Measurements from ENCODE around the gene ERBB4. TPM values are rescaled to one million over a fixed set of nuclear protein-coding genes. Genes with fewer than 3 reads are reported as not detected.

The ERBB4 gene
- total RNA-seq, 1 donor from 2014 or later, result 0.36 TPM

GRCh38 chr2:211405036-211405435 is 1133.6 kb downstream of the ERBB4 start:
- TF ChIP-seq CTCF (IDR thresholded peaks at IDR 0.05; ENCODE audit: unreplicated experiment), result no peak
- H3K4me1 Mint-ChIP-seq (ENCODE audit: unreplicated experiment), result peaks cover 7% of the 10 kb centered on the region
- no peak overlapping the region for H3K4me3 Mint-ChIP-seq (ENCODE audit: unreplicated experiment)
- no peaks in the 10 kb centered on the region for H3K27me3 Mint-ChIP-seq (ENCODE audit: unreplicated experiment)
- no peak for DNase-seq (ENCODE audit: low spot score)
- no peak overlapping the region for H3K27ac Mint-ChIP-seq (ENCODE audit: unreplicated experiment)
- no peaks in the 10 kb centered on the region for H3K9me3 Mint-ChIP-seq (ENCODE audit: unreplicated experiment)
- no peaks in the 10 kb centered on the region for H3K36me3 Mint-ChIP-seq (ENCODE audit: low read depth, unreplicated experiment)

DNA sequence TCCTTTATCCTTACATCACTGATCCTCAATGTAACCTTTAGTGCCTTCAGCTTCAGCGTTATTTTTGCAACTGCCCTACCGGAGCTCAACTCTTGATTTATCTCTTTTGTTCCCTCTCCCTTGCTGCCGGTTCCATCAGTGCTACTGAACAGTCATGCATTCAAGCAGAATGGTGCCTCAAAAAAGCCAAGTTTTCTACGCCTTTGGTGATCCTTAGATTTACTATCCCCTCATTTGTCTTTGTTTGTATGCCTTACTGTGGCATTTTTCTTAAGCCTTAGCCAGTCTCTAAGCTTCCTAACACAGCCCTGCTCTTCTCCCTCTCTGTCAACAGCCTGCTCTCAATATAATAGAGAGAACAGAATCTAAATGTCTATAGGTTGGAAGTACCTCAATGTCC is 1134.5 kb downstream of the ERBB4 start:
- H3K9me3 Mint-ChIP-seq (ENCODE audit: unreplicated experiment), result no peaks in the 10 kb centered on the region
- H3K27me3 Mint-ChIP-seq (ENCODE audit: unreplicated experiment), result no peaks in the 10 kb centered on the region
- no peaks in the 10 kb centered on the region for H3K36me3 Mint-ChIP-seq (ENCODE audit: low read depth, unreplicated experiment)
- TF ChIP-seq CTCF (IDR thresholded peaks at IDR 0.05; ENCODE audit: unreplicated experiment), result no peak
- DNase-seq (ENCODE audit: low spot score), result no peak
- H3K27ac Mint-ChIP-seq (ENCODE audit: unreplicated experiment), result no peak overlapping the region
- H3K4me3 Mint-ChIP-seq (ENCODE audit: unreplicated experiment), result no peak overlapping the region
- peaks cover 7% of the 10 kb centered on the region for H3K4me1 Mint-ChIP-seq (ENCODE audit: unreplicated experiment)

DNA sequence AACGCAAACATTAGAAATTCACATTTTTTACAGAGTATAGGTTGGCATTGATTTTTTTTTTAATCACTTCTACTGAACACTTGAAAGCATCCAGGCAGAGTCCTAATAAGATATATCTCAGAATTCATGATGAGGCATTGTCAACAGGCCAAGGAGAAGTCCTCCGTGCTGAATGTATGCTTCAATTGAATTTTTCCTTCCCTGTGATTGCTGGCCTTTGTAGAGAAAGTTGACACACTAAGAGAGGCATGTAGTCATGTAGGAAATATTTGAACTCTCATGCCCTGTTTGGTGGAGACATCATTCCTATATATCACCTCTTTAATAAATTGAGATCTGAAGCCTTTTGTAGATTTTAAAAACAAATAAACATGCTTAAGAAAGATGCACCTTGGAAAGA is 1137.3 kb downstream of the ERBB4 start:
- Mint-ChIP-seq H3K4me3 (ENCODE audit: unreplicated experiment) (no peak overlapping the region), H3K27ac (ENCODE audit: unreplicated experiment) (no peak overlapping the region), H3K36me3 (ENCODE audit: low read depth, unreplicated experiment) (no peaks in the 10 kb centered on the region), H3K4me1 (ENCODE audit: unreplicated experiment) (peaks cover 3% of the 10 kb centered on the region), H3K27me3 (ENCODE audit: unreplicated experiment) (no peaks in the 10 kb centered on the region), H3K9me3 (ENCODE audit: unreplicated experiment) (no peaks in the 10 kb centered on the region)
- TF ChIP-seq CTCF (IDR thresholded peaks at IDR 0.05; ENCODE audit: unreplicated experiment), result no peak
- DNase-seq (ENCODE audit: low spot score), result no peak

DNA sequence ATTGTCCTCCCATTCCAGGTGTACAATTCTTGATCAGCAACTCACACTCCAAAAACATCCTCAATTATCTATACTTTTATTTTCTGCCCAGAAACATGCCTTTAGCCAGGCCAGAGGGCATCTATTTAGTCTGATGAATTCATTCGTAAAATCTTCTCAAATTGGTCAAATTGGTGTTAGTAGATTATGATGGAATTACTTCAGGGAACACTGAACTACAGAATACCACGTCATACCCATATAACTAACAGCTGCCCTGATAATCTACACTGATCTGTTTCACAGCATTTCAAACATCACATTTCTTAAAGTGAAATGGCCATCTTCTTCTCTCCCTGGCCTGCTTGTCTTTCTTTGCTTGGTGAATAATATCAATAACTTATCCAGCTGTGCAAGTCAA is 1140.8 kb downstream of the ERBB4 start:
- TF ChIP-seq CTCF (IDR thresholded peaks at IDR 0.05; ENCODE audit: unreplicated experiment), result no peak
- H3K27ac Mint-ChIP-seq (ENCODE audit: unreplicated experiment), result no peak overlapping the region
- H3K4me3 Mint-ChIP-seq (ENCODE audit: unreplicated experiment), result no peak overlapping the region
- no peak for DNase-seq (ENCODE audit: low spot score)
- H3K9me3 Mint-ChIP-seq (ENCODE audit: unreplicated experiment), result no peaks in the 10 kb centered on the region
- H3K36me3 Mint-ChIP-seq (ENCODE audit: low read depth, unreplicated experiment), result no peaks in the 10 kb centered on the region
- no peaks in the 10 kb centered on the region for H3K4me1 Mint-ChIP-seq (ENCODE audit: unreplicated experiment)
- no peaks in the 10 kb centered on the region for H3K27me3 Mint-ChIP-seq (ENCODE audit: unreplicated experiment)

DNA sequence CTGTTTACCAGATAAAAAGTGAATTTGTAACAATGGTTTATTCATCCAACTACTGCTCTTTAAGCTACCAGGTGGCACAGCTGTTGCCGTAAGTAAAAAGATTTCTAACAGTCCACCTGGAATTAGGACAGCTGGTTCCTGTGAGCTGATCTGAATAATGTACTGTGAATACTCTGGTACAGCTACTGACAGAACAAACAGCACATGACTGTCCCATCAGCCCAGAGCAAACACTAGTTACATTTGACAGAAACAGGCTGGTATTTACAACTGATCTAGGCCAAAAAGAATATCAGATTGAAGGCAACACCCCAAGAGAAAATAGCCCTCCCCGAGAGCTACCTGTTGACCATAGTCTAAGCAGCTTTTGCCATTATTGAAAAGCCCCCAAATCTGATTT is 1141.8 kb downstream of the ERBB4 start:
- H3K4me3 Mint-ChIP-seq (ENCODE audit: unreplicated experiment), result no peak overlapping the region
- H3K27ac Mint-ChIP-seq (ENCODE audit: unreplicated experiment), result no peak overlapping the region
- no peaks in the 10 kb centered on the region for H3K9me3 Mint-ChIP-seq (ENCODE audit: unreplicated experiment)
- no peaks in the 10 kb centered on the region for H3K27me3 Mint-ChIP-seq (ENCODE audit: unreplicated experiment)
- no peak for DNase-seq (ENCODE audit: low spot score)
- no peaks in the 10 kb centered on the region for H3K36me3 Mint-ChIP-seq (ENCODE audit: low read depth, unreplicated experiment)
- no peak for TF ChIP-seq CTCF (IDR thresholded peaks at IDR 0.05; ENCODE audit: unreplicated experiment)
- no peaks in the 10 kb centered on the region for H3K4me1 Mint-ChIP-seq (ENCODE audit: unreplicated experiment)
